HepG2 (cell line): ENCODE measurements around the gene CAPZA1. TPM values are rescaled to one million over a fixed set of nuclear protein-coding genes. Genes with fewer than 3 reads are reported as not detected.
A peak's percentile ranks its signal among the peaks of the same experiment; 100 is the strongest.

Experiments used
- ATF4 ChIP-seq, 2 experiments: fragments of 450-650 bp in 1 of 2; sonication (generic) in 1 of 2; formaldehyde crosslinking; IDR thresholded peaks; 2 replicates each; pipeline versions ENCODE4 v1.5.0 to v1.8.0; 2020 to 2022; ENCODE audit warnings: mild to moderate bottlenecking in 1 of 2, missing genetic modification reagents in 1 of 2
- CHCHD3 ChIP-seq: sonication (generic); formaldehyde crosslinking; IDR thresholded peaks from 2 replicates; pipeline ENCODE4 v1.8.0; 2022; ENCODE audit warnings: mild to moderate bottlenecking, missing genetic modification reagents, moderate library complexity
- ELF1 ChIP-seq: sonication (generic); formaldehyde crosslinking; IDR thresholded peaks from 2 replicates; pipeline ENCODE4 v1.4.0; 2020; ENCODE audit warnings: missing genetic modification reagents
- KMT2A ChIP-seq: sonication (generic); formaldehyde crosslinking; IDR thresholded peaks from 2 replicates; pipeline ENCODE4 v1.4.0; 2020; ENCODE audit warnings: missing genetic modification reagents
- MTF1 ChIP-seq: sonication (generic); formaldehyde crosslinking; IDR thresholded peaks from 2 replicates; pipeline ENCODE4 v1.5.0; 2020; ENCODE audit warnings: missing genetic modification reagents
- PBX2 ChIP-seq: IDR thresholded peaks from 2 replicates; pipeline ENCODE4 v1.6.1; 2016; ENCODE audit warnings: control low read depth
- PHF8 ChIP-seq: sonication (generic); formaldehyde crosslinking; IDR thresholded peaks from 2 replicates; pipeline ENCODE4 v1.5.0; 2020; ENCODE audit warnings: missing genetic modification reagents
- SNAPC5 ChIP-seq: sonication (generic); formaldehyde crosslinking; IDR thresholded peaks from 2 replicates; pipeline ENCODE4 v1.8.1; 2023; ENCODE audit warnings: mild to moderate bottlenecking, missing genetic modification reagents, borderline replicate concordance
- SP140L ChIP-seq: sonication (generic); formaldehyde crosslinking; IDR thresholded peaks from 2 replicates; pipeline ENCODE4 v1.4.0; 2020; ENCODE audit warnings: missing genetic modification reagents, borderline replicate concordance
- TBX3 ChIP-seq: fragments of 450-650 bp; IDR thresholded peaks from 2 replicates; pipeline ENCODE4 v1.6.1; 2017; ENCODE audit warnings: antibody characterized with exemption, mild to moderate bottlenecking, inconsistent platforms, borderline replicate concordance
- UBTF ChIP-seq: sonication (generic); formaldehyde crosslinking; IDR thresholded peaks from 2 replicates; pipeline ENCODE4 v1.4.0; 2020; ENCODE audit warnings: mild to moderate bottlenecking, missing genetic modification reagents
- ZGPAT ChIP-seq: IDR thresholded peaks from 2 replicates; pipeline ENCODE4 v1.6.1; 2016; ENCODE audit warnings: mild to moderate bottlenecking
- ZHX2 ChIP-seq, 2 experiments: sonication (generic) in 1 of 2; formaldehyde crosslinking in 1 of 2; IDR thresholded peaks; 2 replicates each; pipeline versions ENCODE4 v1.6.1 to v1.9.0; 2014 to 2022; ENCODE audit warnings: antibody characterized with exemption in 1 of 2, borderline replicate concordance in 1 of 2, inconsistent platforms in 1 of 2, low read depth in 1 of 2, missing genetic modification reagents in 1 of 2
- ZNF530 ChIP-seq: sonication (generic); formaldehyde crosslinking; IDR thresholded peaks from 2 replicates; pipeline ENCODE4 v1.5.0; 2020; ENCODE audit warnings: low read depth, mild to moderate bottlenecking, missing genetic modification reagents
- ZNF567 ChIP-seq: sonication (generic); formaldehyde crosslinking; IDR thresholded peaks from 2 replicates; pipeline ENCODE4 v1.8.1; 2023; ENCODE audit warnings: mild to moderate bottlenecking, missing genetic modification reagents, borderline replicate concordance
- polyA plus RNA-seq, 8 experiments: library from polyadenylated mRNA; depleted of rRNA in 3 of 8; stranded (reverse) in 7 of 8; unstranded in 1 of 8; fragments of >200 nt; fragmentation: Illumina TruSeq in 4 of 8; extraction: Trizol in 4 of 8; gene quantifications; 2 replicates each; pipeline versions ENCODE4 v1.2.1 to v1.2.3, GENCODE V29; 2011 to 2016; ENCODE audit warnings: low read depth in 4 of 8, missing spikeins in 1 of 8, mixed read lengths in 1 of 8; ENCODE audit not compliant: insufficient read depth in 1 of 8
- total RNA-seq, 5 experiments: library from RNA; depleted of rRNA; stranded (reverse); fragments of >200 nt; fragmentation: Illumina TruSeq; extraction: Trizol; gene quantifications; 2 replicates each; pipeline ENCODE4 v1.2.3, GENCODE V29; 2016; ENCODE audit warnings: low read depth in 1 of 5

Gene CAPZA1
- total and polyA plus RNA-seq, 2 of the 13 experiments (the other 11 are each of a cell fraction or from before 2014, with no cell fraction given) = 67.0 to 117 TPM

GRCh38 chr1:112619518-112620376 lies at the start of gene CAPZA1 (continued):
- TF ChIP-seq PBX2 (CRISPR knock-in tag) (peak; percentile 47; the same call in 1 of the 2 replicates), UBTF (CRISPR knock-in tag) (no peak; the same call in none of the 2 replicates), ZGPAT (CRISPR knock-in tag) (no peak; the same call in 1 of the 2 replicates), ZNF530 (CRISPR knock-in tag) (0 out of 2 replicates have a peak, but pooled peaks have one; percentile 24), ELF1 (CRISPR knock-in tag) (peak; percentile 87), TBX3 (no peak), SNAPC5 (CRISPR knock-in tag) (no peak), CHCHD3 (CRISPR knock-in tag) (0 out of 2 replicates have a peak, but pooled peaks have one; percentile 13), ZNF567 (CRISPR knock-in tag) (0 out of 2 replicates have a peak, but pooled peaks have one; percentile 32), SP140L (CRISPR knock-in tag) (0 out of 2 replicates have a peak, but pooled peaks have one; percentile 35), PHF8 (peak; percentile 76), KMT2A (CRISPR knock-in tag) (no peak), MTF1 (CRISPR knock-in tag) (no peak), ATF4 (CRISPR knock-in tag; IDR thresholded peaks at IDR 0.05) (peak in 1 of 2 experiments; percentile 75; a peak in 2 of 4 replicates), ZHX2 (IDR thresholded peaks at IDR 0.05; ENCODE audit: low read depth) (peak; percentile 99), ZHX2 (CRISPR knock-in tag; IDR thresholded peaks at IDR 0.05; ENCODE audit: borderline replicate concordance) (no peak)
